Gastroesophageal sphincter (tissue), 3 donors: ENCODE data around the gene TMEM178B.

Experiments used
- CTCF ChIP-seq, 4 experiments: fragments of 200-600 bp in 2 of 4; fragments of 450-650 bp in 2 of 4; sonication (generic) in 1 of 4; IDR thresholded peaks; one replicate each; pipeline ENCODE4 v1.5.1; 2017 to 2019; ENCODE audit warnings: antibody characterized with exemption in 4 of 4, mild to moderate bottlenecking in 2 of 4, moderate library complexity in 2 of 4
- EP300 ChIP-seq: sonication (generic); formaldehyde crosslinking; IDR thresholded peaks from one replicate; pipeline ENCODE4 v1.6.1; 2017; ENCODE audit warnings: antibody characterized with exemption, mild to moderate bottlenecking
- POLR2A ChIP-seq, 2 donors: fragments of 450-650 bp; IDR thresholded peaks; one replicate each; pipeline ENCODE4 v1.6.1; 2017; ENCODE audit warnings: antibody characterized with exemption in 2 of 2, mild to moderate bottlenecking in 2 of 2, moderate library complexity in 1 of 2
- POLR2AphosphoS5 ChIP-seq: sonication (generic); formaldehyde crosslinking; IDR thresholded peaks from one replicate; pipeline ENCODE4 v1.6.1; 2017; ENCODE audit warnings: antibody characterized with exemption

GRCh38 chr7:141501451-141501850 lies 427.6 kb downstream of the TMEM178B start:
- no peak for TF ChIP-seq POLR2AphosphoS5
- TF ChIP-seq CTCF (IDR thresholded peaks at IDR 0.05) = no peak
- TF ChIP-seq POLR2A (IDR thresholded peaks at IDR 0.05) = no peak
- no peak for TF ChIP-seq EP300
